SK-N-SH (cell line): ENCODE measurements around the gene SSR1.

Experiments
- CTCF ChIP-seq: fragments of 200-600 bp; sonication (generic); IDR thresholded peaks from 2 replicates; pipeline ENCODE4 v1.6.1; 2017; ENCODE audit warnings: antibody characterized with exemption, mild to moderate bottlenecking, moderate library complexity
- EZH2phosphoT487 ChIP-seq: fragments of 200-600 bp; sonication (generic); IDR thresholded peaks from 2 replicates; pipeline ENCODE4 v1.6.1; 2017; ENCODE audit warnings: low read depth, mixed run types, mild to moderate bottlenecking, antibody characterized with exemption, moderate library complexity, borderline replicate concordance
- RAD21 ChIP-seq: IDR thresholded peaks from 2 replicates; pipeline ENCODE4 v1.6.1; 2012; ENCODE audit warnings: mild to moderate bottlenecking, low read length

DNA sequence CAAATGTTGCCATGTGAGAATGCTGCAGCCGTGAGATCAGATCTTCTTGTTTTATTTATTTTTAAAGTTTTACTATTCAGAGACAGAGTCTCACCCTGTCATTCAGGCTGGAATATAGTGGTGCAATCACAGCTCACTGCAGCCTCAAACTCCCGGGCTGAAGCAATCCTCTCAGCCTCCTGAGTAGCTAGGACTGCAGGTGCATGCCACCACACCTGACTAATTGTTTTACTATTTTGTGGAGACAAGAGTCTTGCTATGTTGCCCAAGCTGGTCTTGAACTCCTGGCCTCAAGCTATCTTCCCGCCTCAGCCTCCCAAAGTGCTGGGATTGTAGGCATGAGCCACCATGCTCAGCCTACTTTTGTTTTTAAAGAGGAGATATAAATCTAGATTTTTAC lies 22.5 kb upstream of the SSR1 start:
- TF ChIP-seq EZH2phosphoT487: no peak
- TF ChIP-seq CTCF: no peak
- no peak for TF ChIP-seq RAD21
